ENCODE data around the gene PTPN23.
"Not testable (repeated sequence)": the region's sequence is repeated elsewhere in the genome, so short reads cannot be mapped to it uniquely, and the experiment has no call there.

The PTPN23 gene

GRCh38 chr3:47455806-47456452 lies 75.1 kb downstream of the PTPN23 start:
- no peak for DNase-seq

- no peak for DNase-seq
Observed at GRCh38 chr3:47456984-47457383, 76.2 kb downstream of the PTPN23 start.

GRCh38 chr3:47459534-47460085 lies 78.8 kb downstream of the PTPN23 start:
- not testable (repeated sequence) for DNase-seq

All from NCI-H1092 (cell line).